Loucy (cell line): ENCODE data around the gene TMEM178B.

Source experiments
- H2AFZ ChIP-seq: fragments of 200-600 bp; sonication (generic); 2 replicates; pipeline ENCODE4 v1.6.0; 2016; ENCODE audit warnings: antibody characterized with exemption, mild to moderate bottlenecking, low read length, moderate library complexity
- H3F3A ChIP-seq: fragments of 200-600 bp; 2 replicates; pipeline ENCODE4 v1.6.0; 2016; ENCODE audit warnings: antibody characterized with exemption, low read depth, mild to moderate bottlenecking
- H3K27me3 ChIP-seq: fragments of 200-600 bp; sonication (generic); 2 replicates; pipeline ENCODE4 v1.6.1; 2014; ENCODE audit warnings: low read length, mild to moderate bottlenecking; ENCODE audit not compliant: insufficient read depth, poor library complexity, severe bottlenecking
- H3K36me3 ChIP-seq: fragments of 200-600 bp; sonication (generic); 2 replicates; pipeline ENCODE4 v1.6.1; 2016; ENCODE audit warnings: low read length; ENCODE audit not compliant: insufficient read depth
- H3K4me1 ChIP-seq: fragments of 200-600 bp; sonication (generic); 2 replicates; pipeline ENCODE4 v1.5.1; 2014; ENCODE audit warnings: low read length, mild to moderate bottlenecking; ENCODE audit not compliant: insufficient read depth, poor library complexity, severe bottlenecking
- H3K4me2 ChIP-seq: fragments of 200-600 bp; sonication (generic); 2 replicates; pipeline ENCODE4 v1.6.0; 2014; ENCODE audit warnings: antibody characterized with exemption, low read length, low read depth, mild to moderate bottlenecking; ENCODE audit not compliant: poor library complexity, severe bottlenecking
- H3K4me3 ChIP-seq: fragments of 200-600 bp; sonication (generic); 2 replicates; pipeline ENCODE4 v1.5.1; 2014; ENCODE audit warnings: low read length, mild to moderate bottlenecking, mixed read lengths; ENCODE audit not compliant: poor library complexity, severe bottlenecking
- H3K79me2 ChIP-seq: fragments of 200-600 bp; sonication (generic); 2 replicates; pipeline ENCODE4 v1.6.1; 2014; ENCODE audit warnings: low read length; ENCODE audit not compliant: insufficient read depth
- H3K9ac ChIP-seq: fragments of 200-600 bp; sonication (generic); 2 replicates; pipeline ENCODE4 v1.6.0; 2014; ENCODE audit warnings: mild to moderate bottlenecking, low read depth, low read length, moderate library complexity; ENCODE audit not compliant: poor library complexity, severe bottlenecking
- H3K9me2 ChIP-seq: fragments of 200-600 bp; sonication (generic); replicated peaks from 2 replicates; pipeline ENCODE4 v1.6.1; 2016; ENCODE audit warnings: low read depth, low read length, mixed read lengths
- H3K9me3 ChIP-seq: fragments of 200-600 bp; sonication (generic); 2 replicates; pipeline ENCODE4 v1.6.1; 2014; ENCODE audit warnings: mild to moderate bottlenecking, antibody characterized with exemption, low read length, low read depth; ENCODE audit not compliant: insufficient read depth
- H4K20me1 ChIP-seq: fragments of 200-600 bp; sonication (generic); 2 replicates; pipeline ENCODE4 v1.6.0; 2014; ENCODE audit warnings: antibody characterized with exemption, low read length, mild to moderate bottlenecking; ENCODE audit not compliant: insufficient read depth, poor library complexity, severe bottlenecking
- EZH2phosphoT487 ChIP-seq: fragments of 200-600 bp; IDR thresholded peaks from 2 replicates; pipeline ENCODE4 v1.6.1; 2018; ENCODE audit warnings: antibody characterized with exemption, mild to moderate bottlenecking, moderate library complexity, borderline replicate concordance
- TF ChIP-seq, protein P1 (sequence below): fragments of 200-600 bp; sonication (generic); conservative IDR thresholded peaks from 2 replicates; pipeline ENCODE4 v1.5.1; 2014; ENCODE audit warnings: mild to moderate bottlenecking, antibody characterized with exemption, low read length

TMEM178B gene

DNA sequence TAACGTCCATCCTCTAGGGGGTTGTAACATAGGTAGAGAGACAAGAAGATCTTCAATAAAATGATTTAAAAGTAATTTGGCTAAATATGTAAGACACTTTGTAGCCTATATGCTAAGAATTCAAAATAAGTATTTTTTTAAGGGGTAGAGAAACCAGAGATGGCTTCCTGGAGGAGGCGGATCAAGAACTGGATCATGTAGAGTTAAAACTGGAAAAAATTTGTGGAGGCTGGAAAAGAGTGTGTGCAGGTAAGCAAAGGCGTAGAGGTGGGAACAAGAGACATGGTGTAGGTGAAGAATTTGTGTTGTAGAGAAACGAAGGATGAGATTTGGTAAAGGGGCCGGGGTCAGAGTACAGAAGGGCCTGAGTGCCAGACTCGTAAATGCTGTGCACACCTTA is 172.6 kb downstream of the TMEM178B start:
- H3K9ac ChIP-seq: no peak overlapping the region
- no peaks in the 10 kb centered on the region for H3K27me3 ChIP-seq
- H3K4me3 ChIP-seq: no peak overlapping the region
- H3K4me1 ChIP-seq: no peaks in the 10 kb centered on the region
- no peak overlapping the region for H2AFZ ChIP-seq
- TF ChIP-seq, protein P1, sequence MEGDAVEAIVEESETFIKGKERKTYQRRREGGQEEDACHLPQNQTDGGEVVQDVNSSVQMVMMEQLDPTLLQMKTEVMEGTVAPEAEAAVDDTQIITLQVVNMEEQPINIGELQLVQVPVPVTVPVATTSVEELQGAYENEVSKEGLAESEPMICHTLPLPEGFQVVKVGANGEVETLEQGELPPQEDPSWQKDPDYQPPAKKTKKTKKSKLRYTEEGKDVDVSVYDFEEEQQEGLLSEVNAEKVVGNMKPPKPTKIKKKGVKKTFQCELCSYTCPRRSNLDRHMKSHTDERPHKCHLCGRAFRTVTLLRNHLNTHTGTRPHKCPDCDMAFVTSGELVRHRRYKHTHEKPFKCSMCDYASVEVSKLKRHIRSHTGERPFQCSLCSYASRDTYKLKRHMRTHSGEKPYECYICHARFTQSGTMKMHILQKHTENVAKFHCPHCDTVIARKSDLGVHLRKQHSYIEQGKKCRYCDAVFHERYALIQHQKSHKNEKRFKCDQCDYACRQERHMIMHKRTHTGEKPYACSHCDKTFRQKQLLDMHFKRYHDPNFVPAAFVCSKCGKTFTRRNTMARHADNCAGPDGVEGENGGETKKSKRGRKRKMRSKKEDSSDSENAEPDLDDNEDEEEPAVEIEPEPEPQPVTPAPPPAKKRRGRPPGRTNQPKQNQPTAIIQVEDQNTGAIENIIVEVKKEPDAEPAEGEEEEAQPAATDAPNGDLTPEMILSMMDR: no peak
- TF ChIP-seq EZH2phosphoT487: no peak
- H3F3A ChIP-seq: no peaks in the 10 kb centered on the region
- no peak overlapping the region for H3K4me2 ChIP-seq
- no peaks in the 10 kb centered on the region for H3K9me3 ChIP-seq
- H3K9me2 ChIP-seq: no peaks in the 10 kb centered on the region
- no peaks in the 10 kb centered on the region for H4K20me1 ChIP-seq
- H3K79me2 ChIP-seq: no peaks in the 10 kb centered on the region
- H3K36me3 ChIP-seq: no peaks in the 10 kb centered on the region

DNA sequence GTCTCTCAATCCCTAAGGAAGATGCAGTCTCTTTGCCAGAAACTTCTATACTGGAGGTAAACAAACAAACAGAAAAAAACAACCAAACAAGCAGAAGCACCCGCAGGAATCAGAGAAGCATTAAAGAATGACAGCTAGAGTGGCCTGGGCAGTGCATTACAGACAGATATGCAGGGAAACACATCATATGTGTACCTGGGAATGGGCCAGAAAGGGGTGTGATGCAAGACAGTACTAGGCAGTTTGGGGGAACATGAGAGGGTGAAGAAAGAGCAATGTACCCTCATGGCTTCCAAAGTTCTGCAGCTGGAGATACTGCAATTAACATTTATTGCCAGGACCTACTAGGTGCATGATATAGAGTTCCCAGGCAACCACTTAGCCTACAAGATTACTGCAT is 177.3 kb downstream of the TMEM178B start:
- Histone ChIP-seq H3K79me2 (no peaks in the 10 kb centered on the region), H3K4me1 (no peaks in the 10 kb centered on the region), H3F3A (no peaks in the 10 kb centered on the region), H3K9ac (no peak overlapping the region), H3K36me3 (no peaks in the 10 kb centered on the region), H3K9me2 (no peaks in the 10 kb centered on the region; the same call in 1 of the 2 replicates), H3K9me3 (no peaks in the 10 kb centered on the region), H3K4me2 (no peak overlapping the region), H2AFZ (no peak overlapping the region), H3K4me3 (no peak overlapping the region), H3K27me3 (no peaks in the 10 kb centered on the region), H4K20me1 (no peaks in the 10 kb centered on the region)
- TF ChIP-seq EZH2phosphoT487: no peak
- TF ChIP-seq, protein P1: no peak

DNA sequence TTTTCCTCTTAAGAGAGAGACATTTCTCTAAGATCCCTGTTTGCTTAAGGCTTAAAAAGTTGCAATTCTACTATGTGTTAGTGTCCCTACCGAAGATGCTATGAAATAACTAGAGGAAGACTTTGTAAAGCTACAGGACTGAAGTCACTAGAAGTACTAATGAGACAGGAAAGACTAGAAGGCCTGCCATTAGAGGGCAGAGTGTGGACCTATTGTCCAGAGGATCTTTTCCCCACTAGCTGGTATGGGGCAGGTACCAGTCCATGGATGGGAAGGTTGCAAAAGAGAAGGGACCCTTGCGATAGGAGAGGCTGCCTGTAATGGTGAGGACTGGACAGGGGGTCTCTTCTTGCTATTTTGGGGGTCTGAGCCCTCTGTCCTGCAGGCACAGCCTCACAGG is 178.1 kb downstream of the TMEM178B start:
- Histone ChIP-seq H3K4me3 (no peak overlapping the region), H3K4me1 (no peaks in the 10 kb centered on the region), H3K4me2 (no peak overlapping the region), H3F3A (no peaks in the 10 kb centered on the region), H4K20me1 (no peaks in the 10 kb centered on the region), H3K9ac (no peak overlapping the region), H2AFZ (no peak overlapping the region), H3K27me3 (no peaks in the 10 kb centered on the region), H3K9me2 (no peaks in the 10 kb centered on the region; the same call in 1 of the 2 replicates), H3K9me3 (no peaks in the 10 kb centered on the region), H3K79me2 (no peaks in the 10 kb centered on the region), H3K36me3 (no peaks in the 10 kb centered on the region)
- TF ChIP-seq EZH2phosphoT487: no peak
- TF ChIP-seq, protein P1: no peak; the same call in 1 of the 2 replicates
